Mucosa of descending colon (tissue), 3 donors: ENCODE measurements around the gene DPRX. TPM values are rescaled to one million over a fixed set of nuclear protein-coding genes. Genes with fewer than 3 reads are reported as not detected.

ENCODE experiments used
- ATAC-seq: fragments of 200-7000 bp; cut with Tn5 transposase; one replicate; pipeline ENCODE4 v1.9.1; 2020; ENCODE audit warnings: mild to moderate bottlenecking, moderate library complexity
- DNase-seq, 3 donors: peaks; one replicate each; pipeline ENCODE4 v3.0.0-alpha.2; 2020
- H3K36me3 ChIP-seq: fragments of 200-600 bp; one replicate; pipeline ENCODE4 v1.8.0; 2021; ENCODE audit warnings: low read depth, mild to moderate bottlenecking
- H3K4me1 ChIP-seq: fragments of 200-600 bp; one replicate; pipeline ENCODE4 v1.8.0; 2021; ENCODE audit warnings: low read depth, mild to moderate bottlenecking
- H3K4me3 ChIP-seq: fragments of 200-600 bp; one replicate; pipeline ENCODE4 v1.8.0; 2021; ENCODE audit warnings: mild to moderate bottlenecking
- H3K9me3 ChIP-seq: fragments of 200-600 bp; one replicate; pipeline ENCODE4 v1.8.0; 2021; ENCODE audit warnings: mild to moderate bottlenecking
- CTCF ChIP-seq: fragments of 200-600 bp; IDR thresholded peaks from one replicate; pipeline ENCODE4 v1.8.0; 2022; ENCODE audit warnings: antibody characterized with exemption, mild to moderate bottlenecking
- intact Hi-C, 2 donors: fragments of 100-400 bp; cut with DNase I in 1 of 2; cut with micrococcal nuclease in 1 of 2; formaldehyde crosslinking; loops; one replicate each; pipeline versions ENCODE4 v1.11.0 to v1.11.1; 2022; cut with DNase I, micrococcal nuclease
- long read RNA-seq, 2 donors: library from polyadenylated mRNA; unstranded; transcript quantifications; one replicate each; pipeline ENCODE4 v2.0.0, GENCODE V29; 2019 to 2021
- total RNA-seq, 3 donors: library from RNA; stranded (reverse); fragmentation: NEBNext Ultra II Directional in 2 of 3; extraction: Animal tissue kit (Norgen Biotek cat#: 25700) in 2 of 3; gene quantifications; one replicate each; pipeline versions ENCODE4 v1.2.1 to v1.2.4, GENCODE V29; 2021 to 2023
- donor health status: DM: no; HTN: no; CAD: no; lungs with moderate emphysema.
- donor health status: DM: no; HTN: no; CAD: no.
- donor health status: DM: no; HTN: yes; CAD: no.

The DPRX gene
- not detected for total RNA-seq
- long read RNA-seq, donor 1, result 0 reads
- long read RNA-seq, donor 2, result 0 reads

GRCh38 chr19:53631949-53632407, at the start of gene DPRX:
Gene DPRX (plus strand): TSS chr19:53631999. CDS start chr19:53632107, 108 bp downstream.
- ATAC-seq (no peak), DNase-seq (no peak)
- Histone ChIP-seq H3K4me3 (no peak within 1 kb of the TSS), H3K9me3 (peaks cover 14% of the 10 kb centered on the region), H3K36me3 (no peaks in the 10 kb centered on the region), H3K4me1 (no peaks in the 10 kb centered on the region)
- intact Hi-C loops, result no loop called here
- TF ChIP-seq CTCF, result no peak

GRCh38 chr19:53583181-53583580, 48.6 kb upstream of the DPRX start:
- no peak overlapping the region for H3K4me3 ChIP-seq
- intact Hi-C loops, result no loop called here
- DNase-seq (peak in 1 of 3 donors; percentile 0), ATAC-seq (no peak)
- H3K4me1 ChIP-seq, result no peaks in the 10 kb centered on the region
- H3K9me3 ChIP-seq, result peaks cover 57% of the 10 kb centered on the region
- no peaks in the 10 kb centered on the region for H3K36me3 ChIP-seq
- TF ChIP-seq CTCF, result no peak

GRCh38 chr19:53586277-53586691, 45.5 kb upstream of the DPRX start:
- H3K4me1 ChIP-seq, result no peaks in the 10 kb centered on the region
- DNase-seq, result no peak
- intact Hi-C loops, result no loop called here
- ATAC-seq, result no peak
- peaks cover 32% of the 10 kb centered on the region for H3K9me3 ChIP-seq
- no peak overlapping the region for H3K4me3 ChIP-seq
- no peak for TF ChIP-seq CTCF
- H3K36me3 ChIP-seq, result no peaks in the 10 kb centered on the region

- H3K4me1 ChIP-seq, result no peaks in the 10 kb centered on the region
- ATAC-seq (no peak), DNase-seq (peak in 1 of 3 donors; percentile 9)
- TF ChIP-seq CTCF, result no peak
- H3K36me3 ChIP-seq, result no peaks in the 10 kb centered on the region
- intact Hi-C loops, result no loop called here
- no peak overlapping the region for H3K4me3 ChIP-seq
- peaks cover 35% of the 10 kb centered on the region for H3K9me3 ChIP-seq
Observed at GRCh38 chr19:53594811-53595509, 36.8 kb upstream of the DPRX start.

GRCh38 chr19:53595510-53595867, 36.3 kb upstream of the DPRX start:
- no peaks in the 10 kb centered on the region for H3K4me1 ChIP-seq
- no peaks in the 10 kb centered on the region for H3K36me3 ChIP-seq
- H3K4me3 ChIP-seq, result no peak overlapping the region
- no peak for DNase-seq
- no peak for TF ChIP-seq CTCF
- ATAC-seq, result no peak
- H3K9me3 ChIP-seq, result peaks cover 35% of the 10 kb centered on the region
- intact Hi-C loops, result no loop called here
